Testis (tissue), 3 donors: ENCODE results near the gene LRP1B. TPM values are rescaled to one million over a fixed set of nuclear protein-coding genes. Genes with fewer than 3 reads are reported as not detected.
A peak's percentile ranks its signal among the peaks of the same experiment; 100 is the strongest.

Experiments
- DNase-seq: peaks from one replicate; pipeline ENCODE4 v3.0.0-alpha.2; 2019
- H3K27ac ChIP-seq, 2 donors: fragments of 200-600 bp; sonication (generic); one replicate each; pipeline ENCODE4 v1.5.1; 2019
- H3K27me3 ChIP-seq: fragments of 200-600 bp; sonication (generic); one replicate; pipeline ENCODE4 v1.5.1; 2019
- H3K36me3 ChIP-seq: fragments of 200-600 bp; sonication (generic); one replicate; pipeline ENCODE4 v1.5.1; 2017; ENCODE audit warnings: low read depth; ENCODE audit errors: missing control alignments
- H3K4me1 ChIP-seq: fragments of 200-600 bp; sonication (generic); one replicate; pipeline ENCODE4 v1.5.1; 2019
- H3K4me3 ChIP-seq, 2 donors: fragments of 200-600 bp; sonication (generic); one replicate each; pipeline ENCODE4 v1.5.1; 2017 to 2019
- H3K9me3 ChIP-seq: fragments of 200-600 bp; sonication (generic); one replicate; pipeline ENCODE4 v1.5.1; 2017
- POLR2A ChIP-seq: fragments of 450-650 bp; IDR thresholded peaks from one replicate; pipeline ENCODE4 v1.6.1; 2017; ENCODE audit warnings: antibody characterized with exemption, mild to moderate bottlenecking, moderate library complexity
- WGBS, 2 donors: methylation state at CpG; one replicate each; pipeline ENCODE4 v1.1.5; 2018; 5-methylcytosine and 5-hydroxymethylcytosine counted together
- intact Hi-C: fragments of 100-400 bp; cut with DNase I; formaldehyde crosslinking; loops from one replicate; pipeline ENCODE4 v1.15.1; 2023; ENCODE audit warnings: low total_unique reads
- polyA plus RNA-seq: library from polyadenylated mRNA; stranded (reverse); fragments of 350-450 nt; fragmentation: Illumina TruSeq; extraction: RNeasy Lipid Tissue Mini Kit (QIAGEN cat#74804); gene quantifications from one replicate; pipeline ENCODE4 v1.2.3, GENCODE V29; 2014; ENCODE audit warnings: low read depth, low replicate concordance; ENCODE audit not compliant: insufficient read depth
- total RNA-seq, 2 donors: library from RNA; depleted of rRNA; stranded (reverse); fragments of >200 nt; gene quantifications; one replicate each; pipeline ENCODE4 v1.2.3, GENCODE V29; 2016
- TF ChIP-seq, protein P1 (sequence below), 3 experiments: fragments of 450-650 bp in 2 of 3; fragments of 200-600 bp in 1 of 3; sonication (generic) in 1 of 3; IDR thresholded peaks; one replicate each; pipeline ENCODE4 v1.5.1; 2016 to 2019; ENCODE audit warnings: antibody characterized with exemption in 3 of 3, mild to moderate bottlenecking in 2 of 3, moderate library complexity in 1 of 3

Gene LRP1B
- total and polyA plus RNA-seq, 3 donors from 2014 or later, result 0.79 to 1.9 (median 0.84) TPM

DNA sequence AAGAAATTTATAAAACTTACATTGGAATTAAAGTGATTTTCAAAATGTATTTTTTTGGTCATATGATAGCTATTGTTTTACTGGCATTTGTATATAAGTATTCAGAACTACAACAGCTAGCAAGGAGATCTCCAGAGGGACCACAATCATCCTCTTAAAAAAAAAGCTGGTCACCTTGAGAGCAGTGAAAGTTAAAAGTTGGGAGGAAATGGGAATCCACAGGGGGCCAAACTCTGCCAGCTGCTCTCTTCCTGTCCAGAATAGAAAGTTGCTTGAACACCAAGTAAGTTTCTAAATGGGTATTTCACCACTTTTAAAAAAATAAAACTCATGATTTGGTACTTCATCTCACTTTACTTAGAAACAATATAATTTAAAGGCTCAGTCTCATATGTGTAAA lies 1025.1 kb downstream of the LRP1B start:
- intact Hi-C loops, result no loop called here
- TF ChIP-seq, protein P1, sequence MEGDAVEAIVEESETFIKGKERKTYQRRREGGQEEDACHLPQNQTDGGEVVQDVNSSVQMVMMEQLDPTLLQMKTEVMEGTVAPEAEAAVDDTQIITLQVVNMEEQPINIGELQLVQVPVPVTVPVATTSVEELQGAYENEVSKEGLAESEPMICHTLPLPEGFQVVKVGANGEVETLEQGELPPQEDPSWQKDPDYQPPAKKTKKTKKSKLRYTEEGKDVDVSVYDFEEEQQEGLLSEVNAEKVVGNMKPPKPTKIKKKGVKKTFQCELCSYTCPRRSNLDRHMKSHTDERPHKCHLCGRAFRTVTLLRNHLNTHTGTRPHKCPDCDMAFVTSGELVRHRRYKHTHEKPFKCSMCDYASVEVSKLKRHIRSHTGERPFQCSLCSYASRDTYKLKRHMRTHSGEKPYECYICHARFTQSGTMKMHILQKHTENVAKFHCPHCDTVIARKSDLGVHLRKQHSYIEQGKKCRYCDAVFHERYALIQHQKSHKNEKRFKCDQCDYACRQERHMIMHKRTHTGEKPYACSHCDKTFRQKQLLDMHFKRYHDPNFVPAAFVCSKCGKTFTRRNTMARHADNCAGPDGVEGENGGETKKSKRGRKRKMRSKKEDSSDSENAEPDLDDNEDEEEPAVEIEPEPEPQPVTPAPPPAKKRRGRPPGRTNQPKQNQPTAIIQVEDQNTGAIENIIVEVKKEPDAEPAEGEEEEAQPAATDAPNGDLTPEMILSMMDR (IDR thresholded peaks at IDR 0.05), result no peak
- no peak for TF ChIP-seq POLR2A
- DNase-seq, result no peak
- H3K27ac ChIP-seq, result no peak overlapping the region
- H3K4me1 ChIP-seq, result no peaks in the 10 kb centered on the region
- H3K36me3 ChIP-seq, result no peaks in the 10 kb centered on the region
- no peak overlapping the region for H3K4me3 ChIP-seq
- no peaks in the 10 kb centered on the region for H3K27me3 ChIP-seq
- H3K9me3 ChIP-seq, result no peaks in the 10 kb centered on the region

DNA sequence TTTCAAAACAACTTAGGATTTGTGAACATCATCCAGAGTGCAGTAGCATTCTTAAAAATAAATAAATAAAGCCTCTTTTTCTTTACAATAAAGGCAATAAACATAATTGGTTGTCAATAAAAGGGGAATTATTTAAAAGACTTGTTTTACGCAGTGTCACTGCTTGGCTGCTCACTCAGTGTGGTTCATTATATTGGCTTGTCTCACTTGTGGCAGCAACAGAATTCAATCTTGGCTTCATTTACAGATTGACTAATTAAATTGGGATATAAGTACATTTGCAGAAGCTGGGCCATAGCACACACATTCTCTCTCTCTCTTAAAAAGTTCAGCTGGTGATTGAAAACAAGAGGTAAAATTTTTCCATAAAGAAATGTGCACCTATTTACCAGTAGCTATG lies 1027.6 kb downstream of the LRP1B start:
- TF ChIP-seq, protein P1 (IDR thresholded peaks at IDR 0.05), result no peak
- TF ChIP-seq POLR2A, result no peak
- intact Hi-C loops, result no loop called here
- WGBS, 2 donors, result 61 to 63% methylated on average over 1 of the region's 1 CpG

DNA sequence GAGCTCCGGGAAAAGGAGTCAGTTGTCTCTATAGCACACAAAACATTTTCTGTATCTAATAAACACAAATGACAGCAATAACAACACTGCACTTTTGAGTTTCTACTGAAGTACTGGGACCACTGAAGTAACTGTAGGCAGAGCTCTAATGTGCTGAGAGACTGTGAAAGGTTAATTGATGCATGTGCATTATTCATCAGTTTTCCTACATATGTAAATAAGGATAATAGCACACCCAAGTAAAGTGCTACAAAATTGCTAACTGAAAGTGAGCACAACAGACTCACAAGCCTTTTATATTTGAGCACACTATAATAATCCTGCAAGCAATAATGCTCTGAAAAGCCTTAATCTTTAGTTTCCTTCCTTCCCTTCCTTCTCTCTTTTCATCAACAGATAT lies 1051.6 kb downstream of the LRP1B start:
- Histone ChIP-seq H3K4me1 (no peaks in the 10 kb centered on the region), H3K27me3 (no peaks in the 10 kb centered on the region), H3K4me3 (no peak overlapping the region), H3K27ac (no peak overlapping the region), H3K36me3 (no peaks in the 10 kb centered on the region), H3K9me3 (no peaks in the 10 kb centered on the region)
- intact Hi-C loops, result no loop called here
- DNase-seq, result no peak
- WGBS, 2 donors, result 83 to 89% methylated on average over 1 of the region's 1 CpG
- TF ChIP-seq POLR2A, result no peak
- TF ChIP-seq, protein P1 (IDR thresholded peaks at IDR 0.05), result no peak

More for the DNA sequence above, 1027.6 kb downstream of the LRP1B start:
- no peak for DNase-seq
- Histone ChIP-seq H3K4me3 (no peak overlapping the region), H3K9me3 (no peaks in the 10 kb centered on the region), H3K4me1 (no peaks in the 10 kb centered on the region), H3K27me3 (no peaks in the 10 kb centered on the region), H3K36me3 (no peaks in the 10 kb centered on the region), H3K27ac (no peak overlapping the region)

DNA sequence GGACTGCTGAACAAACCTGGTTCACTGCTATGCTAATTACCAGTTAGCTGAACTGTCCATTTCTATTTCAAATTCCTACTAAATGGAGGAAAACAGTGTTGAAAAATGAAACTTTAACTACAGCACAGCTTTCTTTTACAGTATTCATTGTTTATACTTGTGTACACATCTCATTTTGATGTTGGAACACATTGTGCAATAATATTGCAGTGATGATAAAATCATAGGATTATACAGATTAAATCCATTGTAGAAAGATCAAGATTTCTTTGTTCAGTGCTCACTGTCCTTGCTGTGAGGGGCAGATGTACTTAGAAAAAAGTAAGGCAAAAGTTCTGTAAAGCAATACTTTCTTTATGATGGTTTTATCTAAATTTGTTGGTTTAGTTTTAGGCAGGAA lies 1055.1 kb downstream of the LRP1B start:
- Histone ChIP-seq H3K4me3 (no peak overlapping the region), H3K27me3 (no peaks in the 10 kb centered on the region), H3K27ac (no peak overlapping the region), H3K36me3 (no peaks in the 10 kb centered on the region), H3K4me1 (no peaks in the 10 kb centered on the region), H3K9me3 (no peaks in the 10 kb centered on the region)
- intact Hi-C loops, result no loop called here
- no peak for DNase-seq
- no peak for TF ChIP-seq POLR2A
- TF ChIP-seq, protein P1 (IDR thresholded peaks at IDR 0.05), result no peak

DNA sequence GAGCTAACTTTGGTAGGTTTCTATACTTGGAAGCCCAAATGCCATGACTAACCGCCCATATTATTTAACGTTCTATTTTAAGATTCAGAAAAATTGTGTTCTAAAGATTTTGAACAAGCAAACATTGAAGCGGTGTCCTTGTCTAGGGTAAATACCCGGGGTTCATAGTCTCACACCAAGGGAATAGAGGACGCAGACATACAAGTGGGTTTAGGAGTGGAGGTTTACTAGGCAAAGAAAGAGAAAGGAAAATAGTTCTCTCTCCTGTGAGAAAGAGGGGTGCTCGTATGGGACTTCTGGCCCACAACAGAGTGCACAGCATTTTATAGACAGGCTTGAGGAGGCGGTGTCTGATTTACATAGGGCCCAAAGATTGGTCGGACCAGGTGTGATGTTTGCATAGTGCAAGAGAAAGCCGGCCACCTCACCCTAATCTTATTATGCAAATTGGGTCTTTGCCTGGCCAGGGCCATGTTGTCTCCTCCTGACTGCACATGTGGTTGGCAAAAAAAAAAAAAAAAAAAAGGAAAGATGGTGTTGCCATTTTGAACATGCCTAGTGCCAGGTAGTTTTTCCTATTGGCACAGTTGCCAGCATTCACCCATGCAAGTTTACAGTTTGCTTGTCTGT lies 1062.6 kb downstream of the LRP1B start:
- Histone ChIP-seq H3K27ac (no peak overlapping the region), H3K4me1 (no peaks in the 10 kb centered on the region), H3K9me3 (no peaks in the 10 kb centered on the region), H3K36me3 (no peaks in the 10 kb centered on the region), H3K27me3 (no peaks in the 10 kb centered on the region), H3K4me3 (no peak overlapping the region)
- WGBS, 2 donors, result 89 to 93% methylated on average over 9 of the region's 9 CpGs
- DNase-seq, result peak; percentile 14
- intact Hi-C loops, result no loop called here
- TF ChIP-seq POLR2A, result no peak
- TF ChIP-seq, protein P1 (IDR thresholded peaks at IDR 0.05), result no peak
